K562 (cell line): ENCODE results near the gene ENSA. TPM values are rescaled to one million over a fixed set of nuclear protein-coding genes. Genes with fewer than 3 reads are reported as not detected.

Source experiments
- ARID2 ChIP-seq: fragments of 450-650 bp; IDR thresholded peaks from 2 replicates; pipeline ENCODE4 v1.6.1; 2017; ENCODE audit warnings: antibody characterized with exemption, mild to moderate bottlenecking
- CBX3 ChIP-seq, 2 experiments: IDR thresholded peaks; 1 replicate in 1 of 2; 2 replicates in 1 of 2; pipeline ENCODE4 v1.6.1; 2012; ENCODE audit warnings: inconsistent platforms in 2 of 2, low read length in 2 of 2, borderline replicate concordance in 1 of 2, control low read depth in 1 of 2
- ELF2 ChIP-seq: fragments of 250-450 bp; sonication (Bioruptor Pico); IDR thresholded peaks from 2 replicates; pipeline ENCODE4 v1.5.0; 2021; ENCODE audit warnings: mild to moderate bottlenecking
- HSF4 ChIP-seq: fragments of 250-450 bp; sonication (Bioruptor Pico); IDR thresholded peaks from 2 replicates; pipeline ENCODE4 v2.1.2; 2022; ENCODE audit warnings: mild to moderate bottlenecking, moderate library complexity, borderline replicate concordance
- KAT8 ChIP-seq: fragments of 450-650 bp; IDR thresholded peaks from 2 replicates; pipeline ENCODE4 v1.6.1; 2016; ENCODE audit warnings: low read depth, mild to moderate bottlenecking
- MEF2D ChIP-seq: conservative IDR thresholded peaks from 2 replicates; pipeline ENCODE4 v1.6.1; 2016; ENCODE audit warnings: low read depth, missing genetic modification characterization, missing compliant biosample characterization
- NR4A1 ChIP-seq, 2 experiments: fragments of 250-450 bp in 1 of 2; fragments of 450-650 bp in 1 of 2; sonication (Bioruptor Pico) in 1 of 2; IDR thresholded peaks; 2 replicates each; pipeline versions ENCODE4 v1.4.0 to v1.6.1; 2016 to 2020; ENCODE audit warnings: mild to moderate bottlenecking in 2 of 2, missing compliant biosample characterization in 1 of 2, missing genetic modification characterization in 1 of 2, moderate library complexity in 1 of 2
- POLR3G ChIP-seq: IDR thresholded peaks from 2 replicates; pipeline ENCODE4 v1.6.1; 2011; ENCODE audit not compliant: insufficient read length, insufficient replicate concordance; ENCODE audit errors: extremely low read depth
- SIX5 ChIP-seq, 2 experiments: IDR thresholded peaks; 2 replicates each; pipeline ENCODE4 v1.6.1; 2011; ENCODE audit warnings: low read length in 2 of 2, borderline replicate concordance in 1 of 2, low read depth in 1 of 2, mild to moderate bottlenecking in 1 of 2, moderate library complexity in 1 of 2; ENCODE audit not compliant: insufficient read depth in 1 of 2
- SRSF3 ChIP-seq: fragments of 200-400 bp; formaldehyde crosslinking; IDR thresholded peaks from 2 replicates; pipeline ENCODE4 v1.6.1; 2016; ENCODE audit warnings: mild to moderate bottlenecking, low read length, moderate library complexity; ENCODE audit not compliant: insufficient read depth
- STAT6 ChIP-seq: sonication (generic); formaldehyde crosslinking; IDR thresholded peaks from 2 replicates; pipeline ENCODE4 v1.8.1; 2023; ENCODE audit warnings: mild to moderate bottlenecking, missing genetic modification reagents
- TAF9B ChIP-seq: fragments of 450-650 bp; IDR thresholded peaks from 2 replicates; pipeline ENCODE4 v1.6.1; 2018; ENCODE audit warnings: mild to moderate bottlenecking; ENCODE audit not compliant: partially characterized antibody
- ZBED1 ChIP-seq: IDR thresholded peaks from 2 replicates; pipeline ENCODE4 v1.6.1; 2014
- ZNF384 ChIP-seq: IDR thresholded peaks from 2 replicates; pipeline ENCODE4 v1.6.1; 2012; ENCODE audit warnings: low read depth, low read length, improper control_type of control experiment
- ZNF592 ChIP-seq: fragments of 450-650 bp; IDR thresholded peaks from 2 replicates; pipeline ENCODE4 v1.6.1; 2017; ENCODE audit warnings: antibody characterized with exemption, mild to moderate bottlenecking
- ZSCAN29 ChIP-seq: fragments of 450-650 bp; IDR thresholded peaks from 2 replicates; pipeline ENCODE4 v1.6.1; 2017
- polyA plus RNA-seq, 8 experiments: library from polyadenylated mRNA; depleted of rRNA in 4 of 8; stranded (reverse) in 5 of 8; unstranded in 3 of 8; fragments of >200 nt; fragmentation: Nextera tagmentation in 2 of 8; fragmentation: Illumina TruSeq in 1 of 8; extraction: Ambion mirVana in 2 of 8; extraction: Trizol in 1 of 8; gene quantifications; 2 replicates each; pipeline versions ENCODE4 v1.2.1 to v1.2.3, GENCODE V29; 2011 to 2014; ENCODE audit warnings: inconsistent platforms in 1 of 8, missing spikeins in 1 of 8
- total RNA-seq, 7 experiments: library from RNA; depleted of rRNA in 6 of 7; stranded (reverse); fragments of >200 nt in 6 of 7; fragmentation: Illumina TruSeq in 2 of 7; extraction: Trizol in 2 of 7; gene quantifications; 2 replicates each; pipeline versions ENCODE4 v1.2.1 to v1.2.3, GENCODE V29; 2011 to 2021; ENCODE audit warnings: low replicate concordance in 1 of 7
- TF ChIP-seq, protein P1 (sequence below): sonication (generic); formaldehyde crosslinking; IDR thresholded peaks from 2 replicates; pipeline ENCODE4 v1.8.0; 2022; ENCODE audit warnings: mild to moderate bottlenecking, missing genetic modification reagents
- TF ChIP-seq, protein P2 (sequence below): fragments of 450-650 bp; IDR thresholded peaks from 2 replicates; pipeline ENCODE4 v1.6.1; 2014; ENCODE audit warnings: low read depth, mild to moderate bottlenecking, moderate library complexity, borderline replicate concordance

Gene ENSA
- total and polyA plus RNA-seq, 9 of the 15 experiments (the other 6 are each of a cell fraction or from before 2014, with no cell fraction given) = 68.1 to 605 (median 188) TPM

- TF ChIP-seq KAT8 (peak; percentile 71; the same call in 1 of the 2 replicates), STAT6 (CRISPR knock-in tag) (0 out of 2 replicates have a peak, but pooled peaks have one; percentile 74), ELF2 (CRISPR knock-in tag) (no peak), TAF9B (peak; percentile 74), ZSCAN29 (no peak), HSF4 (CRISPR knock-in tag) (no peak), POLR3G (no peak), ZBED1 (peak; percentile 67; the same call in 1 of the 2 replicates), MEF2D (tag) (no peak), ZNF384 (no peak), CBX3 (IDR thresholded peaks at IDR 0.05; ENCODE audit: borderline replicate concordance in 1 of 2, low read length in 2 of 2) (no peak), SRSF3 (no peak), ZNF592 (no peak), NR4A1 (CRISPR knock-in tag; IDR thresholded peaks at IDR 0.05) (0 out of 2 replicates have a peak, but pooled peaks have one; percentile 9), NR4A1 (tag; IDR thresholded peaks at IDR 0.05) (peak; percentile 43; the same call in 1 of the 2 replicates), ARID2 (no peak), SIX5 (IDR thresholded peaks at IDR 0.05; ENCODE audit: borderline replicate concordance in 1 of 2, insufficient read depth in 1 of 2, low read depth in 1 of 2, low read length in 2 of 2) (no peak)
- TF ChIP-seq, protein P1, sequence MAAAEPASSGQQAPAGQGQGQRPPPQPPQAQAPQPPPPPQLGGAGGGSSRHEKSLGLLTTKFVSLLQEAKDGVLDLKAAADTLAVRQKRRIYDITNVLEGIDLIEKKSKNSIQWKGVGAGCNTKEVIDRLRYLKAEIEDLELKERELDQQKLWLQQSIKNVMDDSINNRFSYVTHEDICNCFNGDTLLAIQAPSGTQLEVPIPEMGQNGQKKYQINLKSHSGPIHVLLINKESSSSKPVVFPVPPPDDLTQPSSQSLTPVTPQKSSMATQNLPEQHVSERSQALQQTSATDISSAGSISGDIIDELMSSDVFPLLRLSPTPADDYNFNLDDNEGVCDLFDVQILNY (CRISPR knock-in tag) = no peak
- TF ChIP-seq, protein P2, sequence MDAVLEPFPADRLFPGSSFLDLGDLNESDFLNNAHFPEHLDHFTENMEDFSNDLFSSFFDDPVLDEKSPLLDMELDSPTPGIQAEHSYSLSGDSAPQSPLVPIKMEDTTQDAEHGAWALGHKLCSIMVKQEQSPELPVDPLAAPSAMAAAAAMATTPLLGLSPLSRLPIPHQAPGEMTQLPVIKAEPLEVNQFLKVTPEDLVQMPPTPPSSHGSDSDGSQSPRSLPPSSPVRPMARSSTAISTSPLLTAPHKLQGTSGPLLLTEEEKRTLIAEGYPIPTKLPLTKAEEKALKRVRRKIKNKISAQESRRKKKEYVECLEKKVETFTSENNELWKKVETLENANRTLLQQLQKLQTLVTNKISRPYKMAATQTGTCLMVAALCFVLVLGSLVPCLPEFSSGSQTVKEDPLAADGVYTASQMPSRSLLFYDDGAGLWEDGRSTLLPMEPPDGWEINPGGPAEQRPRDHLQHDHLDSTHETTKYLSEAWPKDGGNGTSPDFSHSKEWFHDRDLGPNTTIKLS = no peak
Observed at GRCh38 chr1:150629115-150629928, at the start of gene ENSA (continued).
